MM.1S (cell line): ENCODE results near the gene MACROH2A2.

Experiments used
- EZH2 ChIP-seq: fragments of 300-600 bp; sonication (generic); optimal IDR thresholded peaks from 2 replicates; pipeline ENCODE3; 2017; ENCODE audit warnings: low read depth, mild to moderate bottlenecking, antibody characterized with exemption, low read length, mixed read lengths
- EZH2phosphoT487 ChIP-seq: fragments of 300-600 bp; sonication (generic); IDR thresholded peaks from 2 replicates; pipeline ENCODE4 v1.6.1; 2018; ENCODE audit warnings: antibody characterized with exemption, low read length
- TF ChIP-seq, protein P1 (sequence below): fragments of 300-600 bp; sonication (generic); IDR thresholded peaks from 2 replicates; pipeline ENCODE4 v1.5.1; 2016; ENCODE audit warnings: antibody characterized with exemption, low read length, mixed read lengths

DNA sequence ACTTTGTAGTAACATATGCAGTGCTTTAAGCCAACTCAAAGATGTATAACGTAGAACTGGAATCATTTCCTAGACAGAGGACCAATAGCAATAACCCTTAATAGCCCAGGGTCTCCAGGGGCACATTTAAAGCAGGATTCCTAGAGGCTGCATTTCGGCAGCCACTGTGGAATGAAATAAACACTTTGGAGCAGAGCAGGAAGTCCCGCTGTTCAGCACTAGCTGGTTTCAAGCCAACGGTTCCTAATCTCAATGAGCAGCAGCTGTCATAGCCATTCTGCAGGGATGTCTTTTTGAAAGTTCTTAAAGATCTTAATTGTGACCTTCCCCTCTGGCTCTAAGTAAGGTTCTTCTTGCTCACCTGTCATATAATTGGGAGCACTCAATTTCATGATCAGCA is 18.4 kb upstream of the MACROH2A2 start:
- TF ChIP-seq, protein P1, sequence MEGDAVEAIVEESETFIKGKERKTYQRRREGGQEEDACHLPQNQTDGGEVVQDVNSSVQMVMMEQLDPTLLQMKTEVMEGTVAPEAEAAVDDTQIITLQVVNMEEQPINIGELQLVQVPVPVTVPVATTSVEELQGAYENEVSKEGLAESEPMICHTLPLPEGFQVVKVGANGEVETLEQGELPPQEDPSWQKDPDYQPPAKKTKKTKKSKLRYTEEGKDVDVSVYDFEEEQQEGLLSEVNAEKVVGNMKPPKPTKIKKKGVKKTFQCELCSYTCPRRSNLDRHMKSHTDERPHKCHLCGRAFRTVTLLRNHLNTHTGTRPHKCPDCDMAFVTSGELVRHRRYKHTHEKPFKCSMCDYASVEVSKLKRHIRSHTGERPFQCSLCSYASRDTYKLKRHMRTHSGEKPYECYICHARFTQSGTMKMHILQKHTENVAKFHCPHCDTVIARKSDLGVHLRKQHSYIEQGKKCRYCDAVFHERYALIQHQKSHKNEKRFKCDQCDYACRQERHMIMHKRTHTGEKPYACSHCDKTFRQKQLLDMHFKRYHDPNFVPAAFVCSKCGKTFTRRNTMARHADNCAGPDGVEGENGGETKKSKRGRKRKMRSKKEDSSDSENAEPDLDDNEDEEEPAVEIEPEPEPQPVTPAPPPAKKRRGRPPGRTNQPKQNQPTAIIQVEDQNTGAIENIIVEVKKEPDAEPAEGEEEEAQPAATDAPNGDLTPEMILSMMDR, result no peak
- TF ChIP-seq EZH2 (no peak), EZH2phosphoT487 (no peak)
